Measurements from ENCODE around the gene HELQ.

HELQ gene

DNA sequence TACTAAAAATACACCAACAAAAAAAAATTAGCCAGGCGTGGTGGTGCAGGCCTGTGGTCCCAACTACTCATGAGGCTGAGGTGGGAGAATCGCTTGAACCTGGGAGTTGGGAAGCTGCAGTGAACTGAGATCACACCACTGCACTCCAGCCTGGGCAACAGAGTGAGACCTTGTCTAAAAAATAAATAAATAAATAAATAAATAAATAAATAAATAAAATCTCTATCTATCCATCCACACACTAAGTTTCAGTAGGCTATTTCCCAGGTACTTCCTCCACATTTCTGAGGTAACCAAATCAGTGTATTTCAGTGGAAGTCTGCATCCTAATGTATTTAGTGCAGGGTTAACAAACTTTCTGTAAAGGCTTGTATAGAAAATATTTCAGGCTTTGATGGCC lies 18.3 kb upstream of the HELQ start:
- H3K4me1 ChIP-seq (ENCODE audit: low read depth, poor library complexity, severe bottlenecking): peaks cover 41% of the 10 kb centered on the region
- no peaks in the 10 kb centered on the region for H4K20me1 ChIP-seq (ENCODE audit: insufficient read depth)
- TF ChIP-seq, protein P1, sequence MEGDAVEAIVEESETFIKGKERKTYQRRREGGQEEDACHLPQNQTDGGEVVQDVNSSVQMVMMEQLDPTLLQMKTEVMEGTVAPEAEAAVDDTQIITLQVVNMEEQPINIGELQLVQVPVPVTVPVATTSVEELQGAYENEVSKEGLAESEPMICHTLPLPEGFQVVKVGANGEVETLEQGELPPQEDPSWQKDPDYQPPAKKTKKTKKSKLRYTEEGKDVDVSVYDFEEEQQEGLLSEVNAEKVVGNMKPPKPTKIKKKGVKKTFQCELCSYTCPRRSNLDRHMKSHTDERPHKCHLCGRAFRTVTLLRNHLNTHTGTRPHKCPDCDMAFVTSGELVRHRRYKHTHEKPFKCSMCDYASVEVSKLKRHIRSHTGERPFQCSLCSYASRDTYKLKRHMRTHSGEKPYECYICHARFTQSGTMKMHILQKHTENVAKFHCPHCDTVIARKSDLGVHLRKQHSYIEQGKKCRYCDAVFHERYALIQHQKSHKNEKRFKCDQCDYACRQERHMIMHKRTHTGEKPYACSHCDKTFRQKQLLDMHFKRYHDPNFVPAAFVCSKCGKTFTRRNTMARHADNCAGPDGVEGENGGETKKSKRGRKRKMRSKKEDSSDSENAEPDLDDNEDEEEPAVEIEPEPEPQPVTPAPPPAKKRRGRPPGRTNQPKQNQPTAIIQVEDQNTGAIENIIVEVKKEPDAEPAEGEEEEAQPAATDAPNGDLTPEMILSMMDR (conservative IDR thresholded peaks at IDR 0.05; ENCODE audit: low read depth, low read length): no peak
- no peaks in the 10 kb centered on the region for H3K27me3 ChIP-seq (ENCODE audit: insufficient read depth, low read depth)
- peak overlapping the region; percentile 57 for H3K4me3 ChIP-seq (IDR thresholded peaks at IDR 0.05; ENCODE audit: insufficient read depth, low read depth, low read length)
- peak overlapping the region; percentile 31; the same call in 1 of the 2 replicates for H3K27ac ChIP-seq
- peak overlapping the region; percentile 50 for H3K4me2 ChIP-seq
- no peaks in the 10 kb centered on the region for H3K36me3 ChIP-seq (ENCODE audit: insufficient read depth)
- H3K9ac ChIP-seq: no peak overlapping the region; the same call in 1 of the 2 replicates
- H2AFZ ChIP-seq (ENCODE audit: low read depth): peak overlapping the region; percentile 23; the same call in 1 of the 2 replicates
- no peaks in the 10 kb centered on the region for H3K79me2 ChIP-seq (ENCODE audit: insufficient read depth, low read depth)

DNA sequence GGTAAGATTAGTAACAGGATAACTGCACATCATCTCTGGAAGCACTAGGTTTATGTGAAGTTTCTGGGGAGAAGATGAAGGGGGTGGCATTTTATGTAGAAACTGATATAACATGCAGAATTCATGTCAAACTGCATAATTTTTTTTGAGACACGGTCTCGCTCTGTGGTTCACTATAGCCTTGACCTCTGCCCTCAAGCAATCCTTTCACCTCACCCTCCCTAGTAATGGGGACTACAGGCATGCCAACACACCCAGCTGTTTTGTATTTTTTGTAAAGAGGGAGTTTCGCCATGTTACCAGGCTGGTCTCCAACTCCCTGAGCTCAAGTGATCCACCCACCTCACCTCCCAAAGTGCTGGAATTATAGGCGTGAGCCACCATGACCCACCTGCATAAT lies 17.8 kb upstream of the HELQ start:
- H3K79me2 ChIP-seq (ENCODE audit: insufficient read depth, low read depth): no peaks in the 10 kb centered on the region
- H3K36me3 ChIP-seq (ENCODE audit: insufficient read depth): no peaks in the 10 kb centered on the region
- peak overlapping the region; percentile 50 for H3K4me2 ChIP-seq
- H2AFZ ChIP-seq (ENCODE audit: low read depth): peak overlapping the region; percentile 23; the same call in 1 of the 2 replicates
- peak overlapping the region; percentile 57 for H3K4me3 ChIP-seq (IDR thresholded peaks at IDR 0.05; ENCODE audit: insufficient read depth, low read depth, low read length)
- H3K4me1 ChIP-seq (ENCODE audit: low read depth, poor library complexity, severe bottlenecking): peaks cover 41% of the 10 kb centered on the region
- no peaks in the 10 kb centered on the region for H3K27me3 ChIP-seq (ENCODE audit: insufficient read depth, low read depth)
- no peak overlapping the region; the same call in 1 of the 2 replicates for H3K9ac ChIP-seq
- TF ChIP-seq, protein P1 (conservative IDR thresholded peaks at IDR 0.05; ENCODE audit: low read depth, low read length): no peak
- H3K27ac ChIP-seq: peak overlapping the region; percentile 31; the same call in 1 of the 2 replicates
- no peaks in the 10 kb centered on the region for H4K20me1 ChIP-seq (ENCODE audit: insufficient read depth)

DNA sequence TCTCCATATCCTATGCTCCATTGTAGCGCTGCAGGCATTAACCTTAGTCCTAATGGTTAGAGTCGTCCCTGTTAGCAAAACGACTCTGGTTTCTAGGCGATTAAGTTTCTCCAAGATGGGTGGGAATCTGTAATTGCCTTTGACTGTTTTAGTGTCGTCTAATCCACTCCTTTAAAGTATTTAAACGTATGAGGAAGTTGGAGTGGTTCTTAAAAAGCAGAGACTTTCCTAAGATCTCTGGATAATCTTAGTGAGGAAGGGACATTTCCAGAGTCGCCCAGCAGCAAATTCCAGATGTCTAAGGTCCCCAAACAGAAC lies 520 bp upstream of the HELQ start:
- H3K9ac ChIP-seq: peak overlapping the region; percentile 78
- H3K36me3 ChIP-seq (ENCODE audit: insufficient read depth): peaks cover 21% of the 10 kb centered on the region; the same call in 1 of the 2 replicates
- no peaks in the 10 kb centered on the region for H4K20me1 ChIP-seq (ENCODE audit: insufficient read depth)
- H3K4me2 ChIP-seq: peak overlapping the region; percentile 87
- H3K79me2 ChIP-seq (ENCODE audit: insufficient read depth, low read depth): peaks cover 41% of the 10 kb centered on the region
- peak overlapping the region; percentile 77 for H2AFZ ChIP-seq (ENCODE audit: low read depth)
- H3K27ac ChIP-seq: peak overlapping the region; percentile 66
- TF ChIP-seq, protein P1 (conservative IDR thresholded peaks at IDR 0.05; ENCODE audit: low read depth, low read length): no peak
- peaks cover 27% of the 10 kb centered on the region for H3K4me1 ChIP-seq (ENCODE audit: low read depth, poor library complexity, severe bottlenecking)
- H3K27me3 ChIP-seq (ENCODE audit: insufficient read depth, low read depth): no peaks in the 10 kb centered on the region
- peak overlapping the region; percentile 92 for H3K4me3 ChIP-seq (IDR thresholded peaks at IDR 0.05; ENCODE audit: insufficient read depth, low read depth, low read length)

DNA sequence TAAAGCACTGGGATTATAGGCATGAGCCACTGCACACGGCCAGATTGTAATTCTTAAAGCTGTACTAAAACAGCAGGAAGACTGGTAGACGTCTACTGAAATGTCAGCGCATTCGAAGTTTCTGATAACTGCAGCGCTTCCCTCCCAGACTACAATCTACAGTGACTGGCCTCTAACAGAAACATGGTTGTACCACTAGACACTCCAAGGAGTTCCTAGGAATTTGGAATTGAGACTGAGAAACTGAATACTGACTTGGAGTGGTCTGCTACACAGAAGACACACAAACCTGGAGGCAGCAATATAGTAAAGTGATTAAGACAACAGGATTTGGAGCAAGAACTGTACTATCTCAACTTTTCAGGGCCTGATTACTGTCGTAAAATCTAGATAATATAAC lies 937 bp downstream of the HELQ start:
- peaks cover 41% of the 10 kb centered on the region for H3K79me2 ChIP-seq (ENCODE audit: insufficient read depth, low read depth)
- no peak overlapping the region for H3K4me3 ChIP-seq (IDR thresholded peaks at IDR 0.05; ENCODE audit: insufficient read depth, low read depth, low read length)
- H4K20me1 ChIP-seq (ENCODE audit: insufficient read depth): no peaks in the 10 kb centered on the region
- peak overlapping the region; percentile 78 for H3K9ac ChIP-seq
- peaks cover 27% of the 10 kb centered on the region for H3K4me1 ChIP-seq (ENCODE audit: low read depth, poor library complexity, severe bottlenecking)
- H2AFZ ChIP-seq (ENCODE audit: low read depth): peak overlapping the region; percentile 77
- H3K27me3 ChIP-seq (ENCODE audit: insufficient read depth, low read depth): no peaks in the 10 kb centered on the region
- peaks cover 11% of the 10 kb centered on the region; the same call in 1 of the 2 replicates for H3K36me3 ChIP-seq (ENCODE audit: insufficient read depth)
- H3K4me2 ChIP-seq: peak overlapping the region; percentile 92
- TF ChIP-seq, protein P1 (conservative IDR thresholded peaks at IDR 0.05; ENCODE audit: low read depth, low read length): no peak
- peak overlapping the region; percentile 66; the same call in 1 of the 2 replicates for H3K27ac ChIP-seq
